SKM-1 treated with dmso at 0.1 percent for 144 hours (cell line): ENCODE data around the gene KLHL8.

ENCODE experiments used
- DNase-seq: peaks from one replicate; lab custom pipeline; 2025; ENCODE audit not compliant: unreplicated experiment; lab: John Stamatoyannopoulos, UW

Gene KLHL8

DNA sequence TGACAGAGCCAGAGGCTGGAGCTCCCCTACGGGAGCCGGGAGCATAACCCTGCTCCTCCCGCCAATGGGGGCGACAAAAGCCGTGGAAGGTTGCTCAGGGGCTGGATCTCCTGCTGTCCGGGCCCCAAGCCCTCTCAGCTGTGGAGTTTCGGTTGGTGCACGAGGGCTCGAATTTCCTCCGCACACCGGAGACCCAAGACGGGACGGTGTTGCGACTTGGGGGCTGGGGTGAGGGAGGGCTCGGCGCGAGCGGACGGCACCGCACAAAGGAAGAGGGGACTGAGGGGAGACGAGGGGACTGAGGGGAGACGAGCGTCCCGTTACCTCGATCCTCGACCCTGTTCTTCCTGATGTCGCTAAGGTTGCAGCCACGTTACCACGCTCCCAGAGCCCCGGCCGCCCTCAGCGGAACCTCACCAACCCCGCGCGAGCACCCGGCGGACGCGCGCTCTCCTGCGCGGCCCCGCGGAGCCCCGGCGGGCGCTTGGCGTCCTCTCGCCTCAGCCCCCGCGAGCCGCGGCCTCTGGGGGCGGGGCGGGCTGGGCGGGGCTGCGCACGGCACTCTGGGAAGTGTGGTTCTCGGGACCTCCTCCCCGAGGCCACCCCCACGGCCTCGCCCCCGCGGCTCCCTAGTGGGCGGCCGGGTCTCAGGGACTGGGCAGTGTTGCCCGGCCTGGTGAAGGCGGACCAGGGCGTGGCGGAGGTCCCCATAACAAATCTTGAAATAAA is at the start of gene KLHL8:
Gene KLHL8 (minus strand): TSS at position 525 of the 729 bp plus-strand sequence. CDS start 25,079 bp downstream, outside the sequence.
- DNase-seq: peak; percentile 76

DNA sequence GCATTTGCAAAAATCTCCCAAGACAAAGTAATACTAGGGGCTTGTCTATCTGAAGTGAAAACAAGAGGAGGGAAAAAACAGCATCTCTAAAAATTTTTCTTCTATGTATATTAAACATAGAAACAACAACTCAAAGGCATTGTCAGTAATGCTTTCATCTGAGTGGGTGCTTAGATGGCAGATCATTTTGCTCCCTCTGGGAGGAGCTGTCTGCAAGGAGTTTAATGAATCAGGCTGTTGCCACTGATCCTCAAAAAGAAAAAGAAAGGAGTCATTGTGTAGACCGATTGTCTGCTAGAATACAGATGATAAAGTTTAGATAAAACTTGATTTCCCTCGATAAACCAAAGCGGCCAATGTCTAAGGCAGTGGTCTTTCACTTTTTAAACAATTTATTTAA is 49.7 kb upstream of the KLHL8 start:
- peak; percentile 18 for DNase-seq

DNA sequence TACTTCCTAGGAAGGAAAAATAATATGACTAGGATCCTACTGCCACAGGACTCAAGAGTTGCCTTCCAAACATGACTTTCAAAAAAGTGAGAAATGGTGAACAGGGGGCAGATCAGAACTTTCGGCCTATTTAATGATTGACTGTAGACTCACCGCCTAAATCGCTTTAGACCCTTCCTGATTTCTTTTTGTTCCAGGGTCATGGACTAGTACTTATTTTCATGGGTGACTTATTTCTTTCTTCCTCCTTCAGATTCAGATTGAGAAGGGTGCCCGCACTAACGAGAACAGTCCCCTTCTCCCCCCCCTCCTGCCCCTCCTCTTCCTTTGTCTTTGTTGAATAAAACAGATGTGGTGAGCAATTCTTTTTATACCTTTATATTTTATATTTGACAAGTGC is 48.0 kb upstream of the KLHL8 start:
- no peak for DNase-seq

GRCh38 chr4:87266986-87267385 is 46.6 kb upstream of the KLHL8 start:
- DNase-seq: no peak

- no peak for DNase-seq
These were observed 42.5 kb upstream of the KLHL8 start for GRCh38 chr4:87262886-87263285.

- DNase-seq: no peak
These were observed 40.1 kb upstream of the KLHL8 start for GRCh38 chr4:87260477-87260876.

- DNase-seq: no peak
These were observed 38.3 kb upstream of the KLHL8 start for GRCh38 chr4:87258677-87259076.

- no peak for DNase-seq
These were observed 37.1 kb upstream of the KLHL8 start for GRCh38 chr4:87257523-87257922.

GRCh38 chr4:87255755-87256154 is 35.3 kb upstream of the KLHL8 start:
- no peak for DNase-seq

GRCh38 chr4:87251106-87251505 is 30.7 kb upstream of the KLHL8 start:
- DNase-seq: no peak

- DNase-seq: no peak
These were observed 29.9 kb upstream of the KLHL8 start for GRCh38 chr4:87250294-87250693.

DNA sequence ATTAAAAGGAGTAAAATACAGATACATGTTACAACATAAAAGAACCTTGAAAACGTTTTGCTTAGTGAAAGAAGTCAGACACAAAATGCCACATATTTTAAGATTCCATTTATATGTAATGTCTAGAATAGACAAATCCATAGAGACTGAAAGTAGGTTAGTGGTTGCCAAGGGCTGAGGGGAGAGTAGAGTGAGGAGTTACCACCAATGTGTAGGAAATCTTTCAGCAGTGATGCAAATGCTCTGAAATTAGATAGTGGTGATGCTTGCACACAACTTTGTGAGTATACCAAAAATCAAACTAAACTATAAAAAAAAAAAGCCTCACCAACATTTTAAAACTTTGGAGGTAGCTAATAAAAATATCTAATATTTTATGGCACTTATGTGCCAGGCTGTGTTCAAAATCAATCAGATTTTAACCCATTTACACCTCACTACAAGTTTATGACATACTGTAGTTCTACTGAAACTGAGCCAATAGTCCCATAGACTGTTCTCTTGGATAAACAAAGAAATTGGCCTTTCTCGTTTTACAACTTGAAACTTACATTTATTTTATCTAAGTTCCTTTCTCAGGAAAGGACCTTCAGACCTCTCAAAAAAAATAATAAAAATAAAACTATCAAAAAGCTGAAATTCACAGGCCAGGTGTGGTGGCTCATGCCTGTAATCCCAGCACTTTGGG is 29.1 kb upstream of the KLHL8 start:
- DNase-seq: no peak

DNA sequence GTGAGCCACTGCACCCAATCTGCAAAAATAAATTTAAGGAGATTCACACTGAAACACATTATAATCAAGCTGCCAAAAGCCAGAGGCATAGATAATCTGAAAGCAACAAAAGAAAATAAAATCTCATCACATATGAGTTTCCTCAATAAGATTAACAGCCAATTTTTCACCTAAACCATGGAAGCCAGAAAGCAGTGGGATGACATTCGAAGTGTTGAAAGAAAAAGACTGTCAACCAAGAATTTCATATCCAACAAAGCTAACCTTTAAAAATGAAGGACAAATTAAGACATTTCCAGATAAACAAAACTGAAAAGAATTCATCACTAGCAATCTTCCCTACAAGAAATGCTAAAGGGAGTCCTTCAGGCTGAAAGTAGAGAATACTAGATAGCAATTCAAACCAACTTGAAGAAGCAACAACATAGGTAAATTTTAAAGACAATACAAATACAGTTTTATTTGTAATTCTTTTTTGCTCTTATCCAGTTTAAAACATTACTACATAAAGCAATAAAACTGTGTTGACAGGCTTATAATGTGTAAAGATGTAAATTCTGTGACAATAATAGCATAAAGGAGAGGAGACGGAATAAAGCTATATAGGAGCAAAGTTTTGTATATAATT is 23.1 kb upstream of the KLHL8 start:
- DNase-seq: no peak

GRCh38 chr4:87241336-87241735 is 20.9 kb upstream of the KLHL8 start:
- DNase-seq: no peak

GRCh38 chr4:87240341-87240740 is 19.9 kb upstream of the KLHL8 start:
- DNase-seq: no peak

DNA sequence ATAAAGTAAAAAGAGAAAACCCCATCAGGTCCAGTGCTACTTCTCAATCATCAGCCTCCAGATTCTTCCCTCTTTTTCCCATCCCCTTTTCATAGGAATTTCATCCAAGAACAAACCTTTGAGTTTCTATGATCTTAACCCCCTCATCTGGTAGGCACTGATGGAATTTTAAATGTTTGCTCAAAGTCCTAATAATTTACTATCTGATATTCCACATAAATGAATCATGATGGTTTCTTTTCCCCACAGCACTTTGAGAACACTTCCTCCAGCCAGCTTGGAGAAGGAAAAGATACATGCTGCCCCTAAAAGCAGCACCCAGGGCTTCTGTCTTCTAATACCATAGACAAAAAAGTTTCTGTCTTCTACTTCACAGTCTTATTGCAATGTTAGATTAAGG is 19.4 kb upstream of the KLHL8 start:
- DNase-seq: no peak

GRCh38 chr4:87239194-87239593 is 18.8 kb upstream of the KLHL8 start:
- DNase-seq: no peak

DNA sequence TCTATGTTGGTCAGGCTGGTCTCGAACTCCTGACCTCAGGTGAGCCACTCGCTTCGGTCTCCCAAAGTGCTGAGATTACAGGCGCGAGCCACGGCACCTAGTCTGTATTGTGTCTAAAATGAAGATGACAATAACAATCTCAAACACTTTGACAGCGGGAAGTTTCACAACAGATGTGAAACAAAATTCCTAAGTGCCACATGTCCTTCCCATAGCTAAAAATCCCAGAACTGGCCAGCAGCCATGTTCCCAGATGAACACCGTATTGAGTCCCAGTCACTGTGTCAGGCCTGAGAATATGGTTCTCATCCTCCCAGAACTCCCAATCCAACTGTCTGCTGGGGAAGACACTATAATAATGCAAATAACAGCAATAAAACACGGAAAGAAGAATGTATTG is 16.4 kb upstream of the KLHL8 start:
- DNase-seq: no peak

DNA sequence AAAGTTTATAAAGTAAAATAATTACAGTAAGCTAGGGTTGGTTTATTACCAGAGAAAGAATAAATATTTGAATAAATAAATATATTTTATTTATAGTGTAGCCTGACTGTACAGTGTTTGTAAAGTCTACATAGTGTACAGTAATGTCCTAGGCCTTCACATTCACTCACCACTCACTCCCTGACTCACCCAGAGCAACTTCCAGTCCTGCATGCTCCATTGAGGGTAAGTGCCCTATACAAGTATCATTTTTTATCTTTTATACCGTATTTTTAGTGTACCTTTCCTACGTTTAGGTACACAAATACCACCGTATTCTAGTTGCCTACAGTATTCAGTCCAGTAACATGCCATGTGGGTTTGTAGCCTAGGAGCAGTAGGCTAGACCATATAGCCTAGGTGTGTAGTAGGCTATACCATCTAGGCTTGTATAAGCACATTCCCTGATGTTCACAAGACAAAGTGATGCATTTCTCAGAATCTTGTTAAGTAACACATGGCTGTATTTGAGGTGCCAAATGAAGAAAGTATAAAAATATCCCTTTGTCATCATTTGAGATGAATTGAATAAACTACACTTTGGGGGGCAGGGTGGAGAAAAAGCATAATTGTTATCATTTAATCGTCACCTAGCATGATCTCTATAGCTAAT is 14.7 kb upstream of the KLHL8 start:
- no peak for DNase-seq

- DNase-seq: no peak
These were observed 11.8 kb upstream of the KLHL8 start for GRCh38 chr4:87232216-87232615.

DNA sequence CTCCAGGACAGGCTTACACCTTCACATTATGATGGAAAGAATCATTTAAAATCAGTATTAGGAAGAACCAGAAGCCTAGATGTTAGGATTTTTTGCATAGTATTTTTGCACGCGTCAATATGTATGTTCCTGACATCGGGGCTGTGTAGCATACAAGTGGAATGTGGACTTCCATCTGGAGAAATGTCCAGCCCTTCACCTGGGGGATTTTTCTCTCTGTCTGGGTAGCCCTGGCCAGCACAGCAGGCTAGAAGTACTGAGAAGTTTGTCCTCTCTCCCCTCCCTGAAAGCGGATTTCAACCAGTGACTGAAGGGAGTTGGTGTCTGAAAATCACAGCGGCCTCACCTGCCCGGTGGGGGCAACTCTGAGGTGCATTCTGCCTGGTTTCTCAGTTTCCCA is 10.4 kb upstream of the KLHL8 start:
- no peak for DNase-seq

GRCh38 chr4:87229979-87230378 is 9.6 kb upstream of the KLHL8 start:
- DNase-seq: no peak
